ENCODE measurements around the gene OR4D9.

Gene OR4D9

GRCh38 chr11:59559886-59560285 is 48.5 kb downstream of the OR4D9 start:
- Mint-ChIP-seq H3K9me3 (no peaks in the 10 kb centered on the region), H3K4me3 (peak overlapping the region; percentile 67 to 92), H3K27me3 (no peaks in the 10 kb centered on the region), H3K4me1 (peaks cover 73% of the 10 kb centered on the region), H3K27ac (peak overlapping the region; percentile 95 to 100)
- DNase-seq (no peak), ATAC-seq (no peak)

GRCh38 chr11:59560290-59560701 is 49.0 kb downstream of the OR4D9 start:
- peaks cover 75% of the 10 kb centered on the region for H3K4me1 Mint-ChIP-seq
- no peaks in the 10 kb centered on the region for H3K9me3 Mint-ChIP-seq
- no peaks in the 10 kb centered on the region for H3K27me3 Mint-ChIP-seq
- H3K27ac Mint-ChIP-seq = peak overlapping the region; percentile 95 to 100
- DNase-seq (peak; percentile 73 to 83), ATAC-seq (peak; percentile 51)
- peak overlapping the region; percentile 67 to 92 for H3K4me3 Mint-ChIP-seq

- DNase-seq (peak; percentile 70 to 76), ATAC-seq (peak; percentile 56)
- Mint-ChIP-seq H3K27ac (peak overlapping the region; percentile 95 to 100), H3K9me3 (no peaks in the 10 kb centered on the region), H3K4me3 (peak overlapping the region; percentile 67 to 92), H3K27me3 (no peaks in the 10 kb centered on the region), H3K4me1 (peaks cover 74% of the 10 kb centered on the region)
Measured at GRCh38 chr11:59560702-59561473, 49.5 kb downstream of the OR4D9 start.

GRCh38 chr11:59562292-59562691 is 51.0 kb downstream of the OR4D9 start:
- H3K9me3 Mint-ChIP-seq = no peaks in the 10 kb centered on the region
- no peak overlapping the region for H3K27ac Mint-ChIP-seq
- H3K4me3 Mint-ChIP-seq = no peak overlapping the region
- H3K4me1 Mint-ChIP-seq = peaks cover 64% of the 10 kb centered on the region
- ATAC-seq (no peak), DNase-seq (peak in 1 of 2 donors; percentile 4)
- H3K27me3 Mint-ChIP-seq = no peaks in the 10 kb centered on the region

All from stimulated activated naive CD8-positive, alpha-beta T cell treated with anti-CD3 and anti-CD28 coated beads, Interleukin-15, amount 100 ng/mL, for 72 hours (primary cell).